Kidney (tissue), 14 donors: Measurements from ENCODE around the gene DELE1. TPM values are rescaled to one million over a fixed set of nuclear protein-coding genes. Genes with fewer than 3 reads are reported as not detected.

Source experiments
- DNase-seq, 5 donors: peaks; one replicate each; pipeline ENCODE4 v3.0.0-alpha.2; 2013 to 2020
- FAIRE-seq: peaks from 2 replicates; lab custom pipeline; 2012; peaks lifted over from hg19 to GRCh38; lab: Jason Lieb, UNC
- H3K27ac ChIP-seq, 2 donors: one replicate each; pipeline ENCODE4 v1.7.0; 2013; ENCODE audit warnings: low read depth in 2 of 2, low read length in 2 of 2, inconsistent platforms in 1 of 2
- H3K27me3 ChIP-seq: one replicate; pipeline ENCODE4 v1.7.1; 2013; ENCODE audit warnings: low read length, inconsistent platforms; ENCODE audit not compliant: control insufficient read depth, insufficient read depth
- H3K36me3 ChIP-seq, 3 donors: one replicate each; pipeline versions ENCODE4 v1.7.0 to v1.7.1; 2013; ENCODE audit warnings: low read length in 3 of 3, control low read depth in 1 of 3, inconsistent platforms in 1 of 3; ENCODE audit not compliant: insufficient read depth in 3 of 3, control insufficient read depth in 2 of 3
- H3K4me1 ChIP-seq, 3 donors: one replicate each; pipeline versions ENCODE4 v1.7.0 to v1.7.1; 2013; ENCODE audit warnings: low read length in 3 of 3, inconsistent platforms in 1 of 3, low read depth in 1 of 3; ENCODE audit not compliant: control insufficient read depth in 2 of 3, insufficient read depth in 2 of 3
- H3K4me3 ChIP-seq, 3 donors: one replicate each; pipeline versions ENCODE4 v1.7.0 to v1.8.1; 2013; ENCODE audit warnings: low read length in 3 of 3, control low read depth in 1 of 3, inconsistent platforms in 1 of 3
- H3K9ac ChIP-seq, 3 donors: one replicate each; pipeline versions ENCODE4 v1.7.0 to v1.7.1; 2013; ENCODE audit warnings: low read length in 3 of 3, control low read depth in 1 of 3, inconsistent platforms in 1 of 3
- H3K9me3 ChIP-seq, 3 donors: one replicate each; pipeline versions ENCODE4 v1.7.0 to v1.7.1; 2013; ENCODE audit warnings: low read length in 3 of 3, control low read depth in 1 of 3, inconsistent platforms in 1 of 3; ENCODE audit not compliant: control insufficient read depth in 2 of 3, insufficient read depth in 1 of 3
- intact Hi-C: fragments of 100-400 bp; cut with DNase I; formaldehyde crosslinking; loops from one replicate; pipeline ENCODE4 v1.11.1; 2022
- polyA plus RNA-seq: library from polyadenylated mRNA; stranded (reverse); fragments of 350-450 nt; fragmentation: Illumina TruSeq; extraction: RNeasy Lipid Tissue Mini Kit (QIAGEN cat#74804); gene quantifications from one replicate; pipeline ENCODE4 v1.2.3, GENCODE V29; 2014; ENCODE audit warnings: low read depth, low replicate concordance; ENCODE audit not compliant: insufficient read depth
- total RNA-seq: library from RNA; stranded (reverse); fragmentation: NEBNext Ultra II Directional; extraction: Animal tissue kit (Norgen Biotek cat#: 25700); gene quantifications from one replicate; pipeline ENCODE4 v1.2.1, GENCODE V29; 2021
- TF ChIP-seq, protein P1 (sequence below): IDR thresholded peaks from 3 replicates; pipeline ENCODE4 v1.5.1; 2012; ENCODE audit warnings: mild to moderate bottlenecking, moderate library complexity, borderline replicate concordance; ENCODE audit not compliant: insufficient read depth; ENCODE audit errors: extremely low read depth
- donor health status: control.
- donor health status: control.
- donor health status: control.
- donor health status: control.
- donor health status: control.
- donor health status: DM: yes; HTN: yes; CAD: no.
- donor health status: Normal renal cell carcinoma (clear cell type).

DELE1 gene
- total and polyA plus RNA-seq, 2 donors from 2014 or later: 67.7 to 82.3 TPM

DNA sequence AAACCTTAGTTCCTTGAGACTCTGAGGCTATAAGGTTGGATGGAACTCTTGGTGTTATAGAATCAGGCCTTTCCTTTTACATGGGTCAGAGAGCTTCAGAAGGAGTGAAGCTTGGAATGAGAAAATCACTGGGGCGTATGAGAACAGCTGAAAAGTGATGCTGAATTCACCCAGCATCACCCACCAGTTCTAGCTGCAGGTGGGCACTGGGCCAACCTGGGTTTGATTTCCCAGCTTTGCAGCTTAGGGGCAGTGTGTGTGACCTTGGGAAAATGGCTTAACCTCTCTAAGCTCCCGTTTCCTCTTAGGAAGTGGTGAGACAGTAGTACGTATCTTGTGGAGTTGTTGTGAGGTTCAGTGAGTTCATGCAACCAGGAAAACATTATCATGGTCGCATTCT is 23.6 kb downstream of the DELE1 start:
- peaks cover 0 to 14% (median 5%) of the 10 kb centered on the region in 3 donors for H3K4me1 ChIP-seq
- no peak overlapping the region for H3K4me3 ChIP-seq
- TF ChIP-seq, protein P1, sequence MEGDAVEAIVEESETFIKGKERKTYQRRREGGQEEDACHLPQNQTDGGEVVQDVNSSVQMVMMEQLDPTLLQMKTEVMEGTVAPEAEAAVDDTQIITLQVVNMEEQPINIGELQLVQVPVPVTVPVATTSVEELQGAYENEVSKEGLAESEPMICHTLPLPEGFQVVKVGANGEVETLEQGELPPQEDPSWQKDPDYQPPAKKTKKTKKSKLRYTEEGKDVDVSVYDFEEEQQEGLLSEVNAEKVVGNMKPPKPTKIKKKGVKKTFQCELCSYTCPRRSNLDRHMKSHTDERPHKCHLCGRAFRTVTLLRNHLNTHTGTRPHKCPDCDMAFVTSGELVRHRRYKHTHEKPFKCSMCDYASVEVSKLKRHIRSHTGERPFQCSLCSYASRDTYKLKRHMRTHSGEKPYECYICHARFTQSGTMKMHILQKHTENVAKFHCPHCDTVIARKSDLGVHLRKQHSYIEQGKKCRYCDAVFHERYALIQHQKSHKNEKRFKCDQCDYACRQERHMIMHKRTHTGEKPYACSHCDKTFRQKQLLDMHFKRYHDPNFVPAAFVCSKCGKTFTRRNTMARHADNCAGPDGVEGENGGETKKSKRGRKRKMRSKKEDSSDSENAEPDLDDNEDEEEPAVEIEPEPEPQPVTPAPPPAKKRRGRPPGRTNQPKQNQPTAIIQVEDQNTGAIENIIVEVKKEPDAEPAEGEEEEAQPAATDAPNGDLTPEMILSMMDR: no peak
- no peaks in the 10 kb centered on the region for H3K36me3 ChIP-seq
- no peaks in the 10 kb centered on the region for H3K27me3 ChIP-seq
- no peaks in the 10 kb centered on the region for H3K9me3 ChIP-seq
- no peak overlapping the region for H3K9ac ChIP-seq
- no peak overlapping the region for H3K27ac ChIP-seq
- no peak for FAIRE-seq
- DNase-seq: peak in 3 of 5 donors; percentile 26 to 76 (median 62)
- intact Hi-C loops: no loop called here

DNA sequence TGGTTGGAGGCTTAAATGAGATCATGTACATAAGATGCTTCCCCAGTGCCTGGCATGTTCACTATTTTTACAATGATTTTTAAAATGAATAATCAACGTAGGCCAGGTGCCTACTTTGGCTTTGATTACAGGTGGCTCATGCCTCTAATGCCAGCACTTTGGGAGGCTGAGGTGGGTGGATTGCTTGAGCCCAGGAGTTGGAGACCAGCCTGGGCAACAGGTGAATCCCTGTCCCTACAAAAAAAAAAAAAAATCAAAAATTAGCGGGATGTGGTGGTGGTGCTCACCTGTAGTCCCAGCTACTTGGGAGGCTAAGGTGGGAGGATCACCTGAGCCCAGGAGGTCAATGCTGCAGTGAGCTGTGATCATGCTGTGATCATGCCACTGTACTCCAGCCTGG is 25.1 kb downstream of the DELE1 start:
- DNase-seq: no peak
- H3K4me1 ChIP-seq: peaks cover 0 to 10% (median 5%) of the 10 kb centered on the region in 3 donors
- H3K9ac ChIP-seq: no peak overlapping the region
- H3K4me3 ChIP-seq: no peak overlapping the region
- no peak for FAIRE-seq
- no peaks in the 10 kb centered on the region for H3K9me3 ChIP-seq
- H3K27me3 ChIP-seq: no peaks in the 10 kb centered on the region
- no peaks in the 10 kb centered on the region for H3K36me3 ChIP-seq
- TF ChIP-seq, protein P1: no peak
- intact Hi-C loops: no loop called here
- no peak overlapping the region for H3K27ac ChIP-seq

DNA sequence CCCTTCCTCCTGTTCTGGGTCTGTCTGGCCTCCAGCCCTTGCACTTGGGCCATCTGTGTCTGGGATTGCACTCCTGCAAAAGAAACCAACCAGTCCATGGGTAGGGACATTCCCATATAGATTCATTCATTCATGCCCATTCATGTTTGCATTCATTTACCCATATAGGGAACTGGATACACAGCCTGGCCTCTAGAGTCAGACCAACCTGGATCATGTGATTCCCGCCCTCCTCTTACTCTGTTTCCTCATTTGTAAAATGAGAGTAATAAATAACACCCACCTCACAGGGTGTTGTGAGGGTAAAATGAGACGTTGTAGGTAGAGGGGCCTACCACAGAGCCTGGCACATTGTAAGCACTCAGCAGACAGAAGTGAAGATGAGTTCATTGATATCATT is 25.8 kb downstream of the DELE1 start:
- intact Hi-C loops: no loop called here
- no peaks in the 10 kb centered on the region for H3K9me3 ChIP-seq
- no peaks in the 10 kb centered on the region for H3K36me3 ChIP-seq
- H3K4me3 ChIP-seq: no peak overlapping the region
- no peak overlapping the region for H3K27ac ChIP-seq
- H3K4me1 ChIP-seq: peaks cover 0 to 10% (median 5%) of the 10 kb centered on the region in 3 donors
- DNase-seq (no peak), FAIRE-seq (no peak)
- no peak overlapping the region for H3K9ac ChIP-seq
- TF ChIP-seq, protein P1: no peak
- H3K27me3 ChIP-seq: no peaks in the 10 kb centered on the region
